Measurements from ENCODE around the gene TMEM200A.
A peak's percentile ranks its signal among the peaks of the same experiment; 100 is the strongest.

TMEM200A gene

DNA sequence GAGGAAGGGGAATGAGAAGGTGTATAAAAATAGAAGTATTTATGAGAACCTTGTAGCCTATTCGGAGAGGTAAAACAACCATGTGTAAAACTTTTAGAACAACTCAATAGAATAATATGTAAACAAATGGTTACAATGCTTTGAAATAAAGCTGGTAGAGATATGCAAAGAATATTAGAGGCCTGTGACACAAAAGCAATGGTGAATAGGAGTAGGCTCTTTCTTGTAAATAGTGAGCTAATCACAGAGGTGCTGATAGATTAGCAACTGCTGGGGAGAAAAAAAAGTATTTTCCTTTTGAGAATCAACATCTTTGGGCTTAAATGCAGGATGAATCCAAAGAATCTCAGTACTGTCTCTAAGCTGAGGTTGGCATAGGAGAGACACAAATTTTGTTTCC, 7.0 kb downstream of the TMEM200A start:
- DNase-seq: no peak
- intact Hi-C loops (cut with DNase I): no loop called here

DNA sequence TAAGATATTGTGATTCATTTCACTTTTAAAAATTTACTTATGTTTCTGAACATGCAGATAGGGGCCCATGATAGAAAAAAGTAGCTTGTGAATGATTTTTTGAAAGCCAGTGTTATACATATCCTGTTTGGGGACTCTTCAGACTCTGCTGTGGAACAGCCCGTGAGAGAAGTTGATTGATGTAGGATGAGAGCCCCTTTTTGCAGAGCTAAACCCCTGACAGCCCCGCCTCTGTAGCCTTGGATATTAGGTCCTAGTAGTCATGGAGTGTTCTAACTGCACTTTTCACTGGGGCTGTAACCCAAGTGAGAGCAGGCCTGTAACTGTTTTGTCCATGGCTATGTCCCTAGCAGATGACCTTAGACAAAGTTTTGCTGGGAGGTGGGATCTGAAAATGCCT, 8.2 kb downstream of the TMEM200A start:
- DNase-seq: no peak
- intact Hi-C loops (cut with DNase I): no loop called here

DNA sequence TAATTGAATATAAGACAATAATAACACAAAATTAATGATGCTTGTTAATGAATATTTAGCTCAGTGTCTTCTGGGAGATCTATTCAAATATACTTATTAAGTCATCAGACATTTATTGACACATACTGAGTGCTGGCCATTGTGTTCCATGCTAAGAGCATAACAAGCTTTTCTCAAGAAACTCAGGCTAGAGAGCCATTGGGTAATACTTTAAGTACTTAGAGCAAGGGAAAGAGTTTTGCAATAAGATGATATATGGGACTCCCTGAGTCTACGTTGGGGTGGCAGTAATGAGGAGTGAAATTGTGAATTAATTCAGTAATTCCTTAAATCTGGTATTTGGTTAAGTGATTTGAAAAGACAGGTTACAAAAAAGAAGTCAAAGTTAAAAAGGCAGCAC, 11.1 kb downstream of the TMEM200A start:
- intact Hi-C loops (cut with DNase I): no loop called here
- no peak for DNase-seq

DNA sequence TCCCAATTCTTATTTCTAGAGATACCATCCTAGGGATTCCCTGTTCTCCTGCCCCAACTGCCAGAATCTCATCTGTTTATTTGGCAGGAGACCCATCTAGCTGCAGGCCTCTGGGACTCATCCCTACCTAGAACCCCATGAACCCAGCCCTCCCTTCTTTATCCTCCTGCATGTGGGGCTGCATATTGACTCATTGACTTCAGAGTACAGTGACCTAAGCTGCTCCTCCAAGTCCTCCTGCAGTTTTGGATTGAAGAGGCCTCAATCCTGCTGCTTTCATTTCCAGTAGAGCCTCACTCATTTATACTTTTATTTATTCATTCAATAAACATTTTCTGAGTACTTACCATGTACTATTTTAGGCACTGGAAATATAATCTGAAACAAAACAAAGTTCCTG, 11.6 kb downstream of the TMEM200A start:
- intact Hi-C loops (cut with DNase I): no loop called here
- no peak for DNase-seq

DNA sequence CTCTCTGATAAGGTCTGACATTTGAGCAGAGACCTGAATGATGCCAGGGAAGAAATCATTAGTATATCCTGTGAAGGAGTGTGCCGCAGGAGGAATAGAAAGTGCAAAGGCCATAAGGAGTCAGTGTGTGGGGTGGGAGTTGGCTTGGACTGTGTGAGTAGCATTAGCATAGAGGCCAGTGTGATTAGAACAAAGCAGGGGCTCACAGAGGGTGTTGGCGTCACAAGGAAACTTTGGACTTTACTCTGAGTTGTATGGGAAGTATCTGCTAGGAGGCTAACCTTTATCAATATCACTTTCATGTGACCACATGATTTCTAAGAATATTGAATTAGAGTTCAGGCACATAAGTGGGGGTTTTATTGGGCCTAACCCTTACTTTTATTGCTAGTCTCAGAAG, 12.1 kb downstream of the TMEM200A start:
- intact Hi-C loops (cut with DNase I): no loop called here
- no peak for DNase-seq

DNA sequence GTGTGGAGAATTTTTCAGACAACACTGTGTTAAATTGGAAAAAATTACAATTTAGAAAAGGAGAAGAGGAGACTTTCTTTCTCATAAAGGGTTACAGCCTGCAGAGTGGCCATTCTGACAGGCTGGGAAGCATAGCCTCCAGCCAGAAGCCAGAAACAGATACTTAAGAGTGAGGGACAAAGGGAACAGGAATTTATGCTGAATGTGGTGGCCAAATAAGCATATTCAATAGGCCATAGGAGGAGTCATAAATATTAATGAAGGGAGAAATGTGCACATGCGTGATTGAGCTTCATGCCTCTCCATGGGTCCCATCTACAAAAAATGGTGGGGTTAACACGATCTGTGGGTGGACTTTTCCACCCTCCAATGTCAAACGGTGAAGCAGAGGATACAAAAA, 13.4 kb downstream of the TMEM200A start:
- intact Hi-C loops (cut with DNase I): no loop called here
- no peak for DNase-seq

DNA sequence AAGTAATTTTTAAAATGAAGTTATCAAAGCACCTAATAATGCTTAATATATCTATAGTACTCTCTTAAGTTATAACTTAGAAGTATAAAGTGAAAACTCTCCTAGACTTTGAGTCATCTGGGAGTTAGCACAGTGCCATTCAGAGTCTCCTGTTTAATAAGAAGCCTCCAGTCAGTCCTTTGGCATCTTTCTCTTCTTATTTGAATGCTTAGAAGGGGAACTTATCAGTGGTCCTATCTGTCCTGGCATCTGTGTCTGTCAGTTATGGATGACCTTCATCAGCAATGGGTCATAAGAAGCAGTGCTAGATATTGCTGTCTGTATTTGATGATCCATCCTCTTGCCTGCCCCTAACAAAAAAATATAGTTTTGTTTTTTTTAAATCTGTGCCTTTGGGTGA, 15.2 kb downstream of the TMEM200A start:
- no peak for DNase-seq
- intact Hi-C loops (cut with DNase I): no loop called here

DNA sequence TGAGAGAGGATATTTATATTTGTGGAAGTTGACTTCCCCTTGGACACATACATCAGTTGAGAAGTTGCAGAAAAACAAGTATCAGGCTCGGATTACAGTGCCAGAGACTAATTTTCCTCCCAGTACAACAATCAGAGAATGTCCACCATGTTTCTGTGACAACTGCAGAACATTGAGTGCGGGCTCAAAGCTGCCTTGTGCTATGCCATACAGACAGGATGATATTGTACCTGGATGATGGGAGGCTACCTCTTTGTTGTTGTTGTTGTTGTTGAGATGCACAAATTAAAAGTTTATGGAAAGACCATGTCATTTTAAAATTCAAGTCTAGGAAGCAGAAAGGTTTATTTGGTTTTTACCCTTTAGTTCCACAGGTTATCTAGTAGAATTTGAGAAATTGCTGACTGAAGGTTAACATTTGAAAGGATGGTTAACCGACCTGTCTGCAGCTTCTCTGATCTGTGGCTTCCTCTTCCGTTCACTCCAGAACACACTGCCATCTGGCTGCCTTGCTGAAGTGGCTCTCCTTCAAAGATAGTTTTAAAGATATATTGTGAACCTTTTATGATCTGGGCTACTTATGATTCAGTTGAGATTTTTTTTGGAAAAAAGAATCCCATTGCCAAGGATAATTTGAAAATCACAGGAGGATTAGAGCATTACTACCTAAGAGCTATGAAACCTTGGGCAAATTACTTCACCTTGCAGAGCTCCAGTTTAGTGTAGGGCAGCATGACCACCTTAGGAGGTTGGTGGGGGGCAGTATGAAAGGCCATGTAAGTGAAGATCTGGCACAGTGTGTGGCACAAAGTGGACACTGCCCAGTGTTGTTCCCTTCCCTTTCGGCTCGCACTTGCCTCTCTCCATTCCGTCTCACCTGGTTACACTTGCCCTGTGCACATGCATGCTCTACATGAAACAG, 15.9 kb downstream of the TMEM200A start:
- no peak for DNase-seq
- intact Hi-C loops (cut with DNase I): no loop called here

DNA sequence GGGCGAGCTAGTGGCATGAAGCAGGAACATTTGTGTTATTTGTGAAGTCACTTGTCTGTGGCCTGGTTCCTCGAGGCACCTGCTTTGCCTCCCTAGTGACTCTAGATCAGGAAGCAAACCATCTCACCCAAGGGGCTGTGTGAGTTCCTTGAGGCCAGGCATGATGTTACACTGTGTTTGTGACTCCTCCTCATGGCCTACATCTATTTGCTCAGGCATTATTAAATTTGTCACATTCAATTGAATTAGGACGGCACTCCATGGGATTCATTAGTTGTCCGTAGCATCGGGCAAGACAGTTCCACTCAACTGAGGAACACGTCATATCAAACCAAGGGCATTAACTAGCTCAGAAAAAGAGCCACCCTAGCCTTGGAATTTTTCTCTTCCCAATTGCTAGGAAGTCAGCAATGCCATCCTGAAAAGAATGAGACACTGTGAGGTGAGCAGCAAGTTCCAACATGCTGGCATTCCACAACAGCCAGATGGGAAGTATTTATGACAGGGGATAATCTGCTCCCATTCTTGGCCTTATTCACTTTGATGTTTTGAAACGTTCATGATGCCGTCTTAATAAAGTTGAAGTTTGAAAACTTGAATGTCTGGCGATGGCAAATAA, 17.2 kb downstream of the TMEM200A start:
- DNase-seq: no peak
- intact Hi-C loops (cut with DNase I): no loop called here

DNA sequence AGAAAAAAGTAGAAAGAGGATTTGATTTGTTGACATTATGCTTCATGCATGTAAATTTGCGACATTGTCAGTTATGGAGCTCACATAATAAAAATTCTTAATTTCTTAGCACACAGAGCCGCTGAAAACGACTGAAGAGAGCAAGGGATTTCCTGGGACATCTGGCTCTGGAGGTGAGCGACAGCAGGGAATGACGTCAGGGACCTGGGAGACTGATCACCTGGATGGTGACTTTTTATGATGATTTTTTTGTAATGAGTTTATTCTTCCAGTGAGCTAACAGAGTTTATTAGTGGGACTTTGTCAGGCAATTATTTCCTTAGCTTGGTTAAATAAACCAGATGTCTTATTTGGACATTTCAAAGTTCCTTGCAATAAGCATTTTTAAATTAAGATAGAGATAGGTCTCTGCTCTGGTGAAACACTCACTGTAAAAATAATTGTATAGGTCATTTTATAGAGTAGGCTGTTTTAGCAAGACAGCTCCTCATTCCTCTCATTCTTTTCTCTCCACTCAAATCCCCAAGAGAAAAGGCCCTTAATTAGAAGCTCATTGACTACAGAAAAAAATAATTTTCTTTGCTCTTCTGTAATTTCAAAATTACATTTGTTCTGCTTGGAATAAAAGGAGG, 19.4 kb downstream of the TMEM200A start:
- DNase-seq: no peak
- intact Hi-C loops (cut with DNase I): no loop called here

DNA sequence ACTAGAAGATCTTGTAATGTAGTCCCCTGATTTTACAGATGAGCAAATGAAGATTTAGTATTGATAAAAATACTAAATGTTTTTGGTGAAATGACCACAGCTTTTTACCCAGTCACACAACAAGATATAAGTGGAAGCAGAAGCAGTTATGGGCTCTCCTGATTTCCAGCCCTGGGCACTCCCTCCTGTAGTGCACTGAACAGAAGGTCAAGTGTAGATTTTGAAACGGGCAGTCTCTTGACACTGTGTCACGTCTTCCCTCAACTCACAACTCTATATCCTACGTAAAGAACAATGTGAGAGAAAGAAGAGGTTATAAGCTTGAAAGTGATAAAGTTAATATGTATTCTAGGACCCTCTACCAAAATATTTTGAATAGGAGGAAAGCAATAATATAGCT, 23.3 kb downstream of the TMEM200A start:
- intact Hi-C loops (cut with DNase I): no loop called here
- DNase-seq: no peak

DNA sequence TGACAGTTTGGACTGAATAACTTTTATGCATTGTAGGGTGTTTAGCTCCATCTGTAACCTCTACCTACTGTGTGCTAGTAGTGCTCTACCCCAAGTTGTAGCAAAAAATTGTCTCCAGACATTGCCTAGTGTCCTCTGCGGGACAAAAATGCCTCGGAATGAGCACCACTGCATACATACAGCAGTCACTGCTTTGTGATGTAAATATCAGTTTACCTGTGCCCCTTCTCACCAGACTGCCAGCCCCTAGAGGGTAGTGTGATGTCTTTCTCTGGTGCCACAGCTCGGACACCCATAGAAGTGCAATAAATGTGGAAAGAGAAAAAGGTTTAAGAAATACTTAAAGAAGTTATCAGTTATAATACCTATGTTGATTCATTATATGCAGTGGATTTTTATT, 25.1 kb downstream of the TMEM200A start:
- intact Hi-C loops (cut with DNase I): no loop called here
- no peak for DNase-seq

DNA sequence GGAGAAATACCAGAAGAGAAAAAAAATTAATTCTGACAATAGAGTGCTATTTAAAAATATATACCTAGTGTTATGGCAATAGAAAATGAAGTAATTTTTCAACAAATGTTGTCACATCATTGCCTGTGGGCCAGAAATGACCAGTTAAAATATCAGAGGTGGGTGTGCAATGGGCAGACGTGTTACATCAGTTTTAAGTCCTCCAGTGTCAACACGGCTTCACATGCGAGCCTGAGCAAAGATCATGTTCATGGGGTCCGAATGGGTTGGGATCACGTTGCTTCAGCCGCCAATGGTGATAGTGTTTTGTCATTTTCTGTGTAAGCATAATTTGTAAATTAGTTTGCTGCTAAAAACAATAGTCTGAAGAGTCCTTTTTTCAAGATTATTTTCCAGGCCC, 27.5 kb downstream of the TMEM200A start:
- intact Hi-C loops (cut with DNase I): no loop called here

DNA sequence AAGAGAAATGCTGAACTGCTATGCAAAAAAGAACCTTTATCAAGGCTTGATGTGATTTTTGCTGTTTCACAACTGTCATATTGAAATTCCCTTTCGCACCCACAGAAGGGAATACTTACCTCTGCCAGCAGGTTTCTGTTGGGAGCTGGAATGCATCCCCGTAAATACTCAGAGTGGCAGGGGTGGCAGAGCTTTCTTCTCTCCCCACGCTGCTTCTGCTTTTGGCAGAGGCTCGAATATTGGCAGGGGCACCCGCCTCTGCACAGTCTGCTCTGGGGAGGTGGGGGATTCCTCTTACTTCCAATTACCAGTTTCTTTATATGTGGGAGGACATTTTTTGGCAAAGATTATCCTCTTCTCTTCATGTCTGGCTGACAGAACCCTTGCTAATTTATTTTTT, 28.4 kb downstream of the TMEM200A start:
- peak; percentile 11 to 92 (median 67) for DNase-seq
- intact Hi-C loops (cut with DNase I): no loop called here

More for the DNA sequence above, 27.5 kb downstream of the TMEM200A start:
- no peak for DNase-seq

DNA sequence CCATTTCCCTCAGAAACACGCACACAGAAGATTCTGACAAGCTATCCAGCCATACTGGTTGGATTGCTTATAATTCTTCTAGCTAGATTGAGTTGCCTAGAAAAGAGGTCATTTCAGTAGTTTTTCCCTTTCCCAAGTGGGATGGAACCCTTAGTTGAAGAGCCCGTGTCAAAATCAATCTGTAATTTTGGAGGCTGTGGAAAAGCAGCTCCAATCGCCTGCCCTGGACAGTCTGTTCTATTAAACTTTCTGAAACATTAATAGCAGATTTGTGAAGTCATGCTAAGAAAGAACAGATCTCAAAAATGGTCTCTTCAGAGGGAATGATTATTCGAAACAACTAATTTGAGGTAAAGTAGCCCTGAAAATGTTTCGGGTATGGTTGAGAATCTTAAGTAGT, 29.3 kb downstream of the TMEM200A start:
- intact Hi-C loops (cut with DNase I): no loop called here
- DNase-seq: no peak

DNA sequence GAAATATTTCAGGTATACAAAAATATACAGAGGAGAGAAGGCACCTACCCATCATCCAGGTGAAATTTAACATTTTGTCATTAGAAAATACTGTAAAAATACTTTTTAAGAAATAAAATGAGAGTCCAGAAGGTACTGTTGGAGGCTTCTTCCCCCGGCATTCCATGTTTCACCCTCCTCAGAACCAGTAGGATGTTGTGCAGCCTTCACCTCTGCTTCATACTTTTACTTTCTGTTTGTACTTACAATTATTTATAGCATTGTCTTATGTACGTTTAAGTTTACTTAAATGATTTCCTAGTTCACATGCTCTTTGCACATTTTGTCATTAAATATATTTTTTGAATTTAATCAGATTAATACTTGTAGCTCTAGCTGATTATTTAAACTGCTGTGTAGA, 30.9 kb downstream of the TMEM200A start:
- intact Hi-C loops (cut with DNase I): no loop called here
- DNase-seq: no peak

DNA sequence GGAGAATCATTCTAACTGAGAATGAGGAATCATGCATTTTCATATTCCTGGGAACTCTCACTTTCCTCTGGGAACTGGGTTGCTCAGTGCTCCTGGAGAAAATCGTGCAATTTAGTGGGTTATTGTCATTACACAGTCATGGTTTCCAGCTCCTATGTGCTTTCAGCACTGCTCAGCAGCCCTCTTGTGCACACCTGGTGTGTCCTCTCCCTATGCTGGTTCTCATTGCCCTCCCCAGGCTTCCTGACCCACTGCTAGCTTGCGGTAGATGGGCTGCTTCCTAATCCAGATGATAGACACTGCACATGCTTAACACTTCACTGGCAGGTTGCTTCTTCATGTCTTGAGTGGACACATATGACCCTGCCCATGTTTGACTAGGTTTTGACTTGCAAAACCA, 39.7 kb downstream of the TMEM200A start:
- DNase-seq: no peak
- intact Hi-C loops (cut with DNase I): no loop called here

DNA sequence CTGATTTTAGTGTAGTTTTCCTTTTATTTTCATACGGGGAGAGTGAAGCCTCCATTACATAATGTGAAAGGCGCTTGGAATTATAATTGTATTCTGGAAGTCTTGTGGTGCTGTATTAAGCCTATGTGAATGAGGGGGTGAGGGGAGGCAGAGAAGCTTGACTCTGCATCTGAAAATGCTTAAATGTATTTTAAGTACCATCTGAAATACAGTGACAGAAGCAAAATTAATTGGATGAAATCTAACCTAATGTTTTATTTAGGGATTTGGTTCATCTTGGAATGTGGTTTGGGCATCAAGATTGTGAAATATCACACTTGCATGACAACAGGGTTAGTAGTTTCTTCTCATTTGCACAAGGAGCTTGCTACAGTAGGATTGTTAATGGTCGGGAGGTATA, 41.2 kb downstream of the TMEM200A start:
- no peak for DNase-seq
- intact Hi-C loops (cut with DNase I): no loop called here

DNA sequence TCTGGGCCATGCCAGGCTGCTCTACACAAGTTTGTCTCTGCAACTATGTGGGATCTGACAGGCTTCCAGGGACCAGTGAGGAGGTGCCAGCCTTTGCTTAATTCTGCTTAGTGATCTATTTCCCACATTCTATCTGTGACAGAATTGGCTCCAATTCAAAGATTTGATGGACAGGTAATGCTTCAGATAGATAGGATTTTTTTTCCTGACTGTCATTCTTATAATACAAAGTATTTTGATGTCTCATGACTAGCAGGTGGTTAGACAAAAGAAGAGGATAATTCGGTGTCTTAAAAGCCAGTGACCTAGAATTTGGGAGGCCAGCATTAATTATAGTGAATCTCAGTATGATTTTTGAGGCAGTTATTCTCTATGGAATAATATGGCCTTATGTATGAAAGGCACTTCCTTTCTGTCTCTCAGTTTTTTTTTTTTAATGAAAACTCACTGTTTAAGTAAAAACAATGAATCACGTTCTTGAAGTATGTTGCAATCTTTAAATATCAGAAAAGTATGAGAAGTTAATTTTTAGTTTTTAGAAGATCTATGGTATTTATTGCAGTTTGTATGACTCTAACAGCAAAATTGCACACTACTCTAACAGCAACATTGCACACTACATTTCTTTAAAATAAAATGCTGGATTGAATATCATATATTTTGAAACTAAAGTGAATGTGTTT, 43.7 kb downstream of the TMEM200A start:
- DNase-seq: no peak

DNA sequence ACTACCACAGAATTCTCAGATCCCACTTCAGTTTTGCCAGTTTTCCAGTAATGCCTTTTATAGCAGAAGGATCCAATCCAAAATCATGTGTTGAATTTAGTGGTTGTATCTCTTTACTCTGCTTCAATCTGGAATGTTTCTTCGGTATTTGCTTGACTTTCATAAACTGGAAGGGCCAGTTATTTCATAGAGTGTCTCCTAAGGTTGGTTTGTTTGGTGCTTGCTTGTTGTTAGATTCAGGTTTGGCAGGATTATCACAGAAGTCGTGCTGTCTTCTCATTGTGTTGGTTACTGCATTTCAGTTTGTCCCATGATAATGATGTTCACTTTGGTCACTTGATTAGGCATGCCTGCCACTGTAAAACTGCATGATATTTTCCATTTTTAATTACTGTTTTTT, 45.7 kb downstream of the TMEM200A start:
- no peak for DNase-seq
- intact Hi-C loops (cut with DNase I): no loop called here

More for the DNA sequence above, 43.7 kb downstream of the TMEM200A start:
- intact Hi-C loops (cut with DNase I): no loop called here

All from head of caudate nucleus (tissue), 42 donors.